Measurements from ENCODE around the gene RNF220. TPM values are rescaled to one million over a fixed set of nuclear protein-coding genes. Genes with fewer than 3 reads are reported as not detected.

The RNF220 gene
- total RNA-seq, 1 experiment from 2014 or later: 128 TPM

GRCh38 chr1:44553127-44553758 is 148.2 kb downstream of the RNF220 start:
- H3K4me3 Mint-ChIP-seq: no peak overlapping the region
- peak; percentile 38; the same call in 1 of the 2 replicates for ATAC-seq
- no peak overlapping the region for H3K27ac Mint-ChIP-seq
- no peak for DNase-seq (ENCODE audit: low spot score)
- H3K27me3 Mint-ChIP-seq (ENCODE audit: low read depth): no peaks in the 10 kb centered on the region
- H3K4me1 Mint-ChIP-seq: peaks cover 34% of the 10 kb centered on the region
- TF ChIP-seq HMGXB4 (CRISPR knock-in tag; IDR thresholded peaks at IDR 0.05) (no peak), OVOL2 (CRISPR knock-in tag; IDR thresholded peaks at IDR 0.05; ENCODE audit: borderline replicate concordance) (no peak), HMGA2 (CRISPR knock-in tag; IDR thresholded peaks at IDR 0.05) (no peak), ERG (CRISPR knock-in tag; IDR thresholded peaks at IDR 0.05) (no peak), NFYB (CRISPR knock-in tag; conservative IDR thresholded peaks at IDR 0.05; ENCODE audit: low read depth) (no peak), KAT7 (CRISPR knock-in tag; IDR thresholded peaks at IDR 0.05; ENCODE audit: borderline replicate concordance) (no peak), FOXK1 (CRISPR knock-in tag; IDR thresholded peaks at IDR 0.05) (no peak), NR3C1 (CRISPR knock-in tag; conservative IDR thresholded peaks at IDR 0.05; ENCODE audit: low read depth) (no peak), ZSCAN18 (CRISPR knock-in tag; IDR thresholded peaks at IDR 0.05) (no peak), PREB (CRISPR knock-in tag; IDR thresholded peaks at IDR 0.05; ENCODE audit: borderline replicate concordance) (no peak), TCF7 (CRISPR knock-in tag; IDR thresholded peaks at IDR 0.05; ENCODE audit: low read depth) (no peak), IRF2 (CRISPR knock-in tag; IDR thresholded peaks at IDR 0.05; ENCODE audit: borderline replicate concordance, low read depth) (no peak), ARID4B (CRISPR knock-in tag; IDR thresholded peaks at IDR 0.05; ENCODE audit: borderline replicate concordance) (no peak), CREM (CRISPR knock-in tag; IDR thresholded peaks at IDR 0.05) (no peak), RORB (CRISPR knock-in tag; IDR thresholded peaks at IDR 0.05) (no peak), CREB1 (CRISPR knock-in tag; IDR thresholded peaks at IDR 0.05) (no peak), ZNF281 (CRISPR knock-in tag; IDR thresholded peaks at IDR 0.05) (no peak), ZNF671 (CRISPR knock-in tag; IDR thresholded peaks at IDR 0.05) (no peak), ATF1 (CRISPR knock-in tag; IDR thresholded peaks at IDR 0.05) (no peak)
- ChIA-PET CTCF (interaction anchor here (0.7 to 3.1 kb wide), 9 partner anchors 10 to 334 kb away, joined by 3 to 24 read pairs (median 5); no protein-coding TSS in a partner anchor), POLR2A (no interaction called here)
- no peaks in the 10 kb centered on the region for H3K9me3 Mint-ChIP-seq
- H3K36me3 Mint-ChIP-seq: no peaks in the 10 kb centered on the region

All from WTC11 (cell line).